NOMO-1 (cell line): ENCODE measurements around the gene RSRP1.
"Not testable (repeated sequence)": the region's sequence is repeated elsewhere in the genome, so short reads cannot be mapped to it uniquely, and the experiment has no call there.

Experiments
- DNase-seq, 2 experiments: peaks; one replicate each; lab custom pipeline; 2025; ENCODE audit not compliant: unreplicated experiment in 2 of 2; lab: John Stamatoyannopoulos, UW

Gene RSRP1

GRCh38 chr1:25259813-25260212, 12.6 kb upstream of the RSRP1 start:
- DNase-seq = not testable (repeated sequence)

GRCh38 chr1:25257196-25257595, 9.9 kb upstream of the RSRP1 start:
- DNase-seq = no peak

GRCh38 chr1:25256578-25256965, 9.3 kb upstream of the RSRP1 start:
- no peak for DNase-seq

GRCh38 chr1:25255706-25256577, 8.7 kb upstream of the RSRP1 start:
- DNase-seq = no peak

GRCh38 chr1:25253911-25254310, 6.7 kb upstream of the RSRP1 start:
- no peak for DNase-seq

- DNase-seq = peak in 1 of 2 experiments; percentile 76
Observed at GRCh38 chr1:25247829-25248754, 838 bp upstream of the RSRP1 start.

- peak in 1 of 2 experiments; percentile 27 for DNase-seq
Observed at GRCh38 chr1:25246600-25247023, 642 bp downstream of the RSRP1 start.

GRCh38 chr1:25245809-25246599, 1.2 kb downstream of the RSRP1 start:
- no peak for DNase-seq

- DNase-seq = no peak
Observed at GRCh38 chr1:25245393-25245792, 1.9 kb downstream of the RSRP1 start.

GRCh38 chr1:25243907-25244306, 3.3 kb downstream of the RSRP1 start:
- no peak for DNase-seq

- DNase-seq = peak; percentile 92 to 93
Observed at GRCh38 chr1:25239681-25240541, 7.3 kb downstream of the RSRP1 start.

GRCh38 chr1:25238046-25238445, 9.2 kb downstream of the RSRP1 start:
- DNase-seq = no peak

- not testable (repeated sequence) for DNase-seq
Observed at GRCh38 chr1:25236261-25236660, 11.0 kb downstream of the RSRP1 start.

GRCh38 chr1:25235411-25235810, 11.8 kb downstream of the RSRP1 start:
- not testable (repeated sequence) for DNase-seq

- DNase-seq = peak; percentile 82 to 90
Observed at GRCh38 chr1:25232866-25233784, 14.1 kb downstream of the RSRP1 start.

- DNase-seq = peak; percentile 88 to 95
Observed at GRCh38 chr1:25232027-25232865, 15.0 kb downstream of the RSRP1 start, which contains the start of gene SYF2. Gene SYF2, minus strand, starts transcription at chr1:25232502. Its CDS starts 35 bp downstream, at chr1:25232467.

- DNase-seq = no peak
Observed at GRCh38 chr1:25223471-25223870, 23.8 kb downstream of the RSRP1 start.

GRCh38 chr1:25222606-25223005, 24.6 kb downstream of the RSRP1 start:
- DNase-seq = no peak
